Measurements from ENCODE around the gene ABCC1.

DNA sequence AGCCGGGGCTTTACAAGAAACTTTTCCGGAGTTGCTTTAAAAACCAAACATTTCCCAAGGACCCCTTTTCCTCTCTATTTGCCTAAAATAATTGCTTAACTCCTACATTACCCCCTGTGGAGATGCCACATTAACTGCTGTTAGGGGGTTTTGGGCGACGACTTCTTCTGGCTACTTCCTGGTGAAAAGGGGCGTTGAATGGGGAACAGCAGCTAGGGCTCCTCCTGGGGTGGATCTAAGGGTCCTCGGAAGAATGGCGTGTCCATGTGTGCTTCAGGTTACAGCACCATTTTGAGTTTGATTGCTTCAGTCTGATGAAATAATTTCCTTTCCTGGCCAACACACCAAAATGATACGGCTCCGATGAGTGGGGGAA lies 22.0 kb downstream of the ABCC1 start:
- TF ChIP-seq, protein P1, sequence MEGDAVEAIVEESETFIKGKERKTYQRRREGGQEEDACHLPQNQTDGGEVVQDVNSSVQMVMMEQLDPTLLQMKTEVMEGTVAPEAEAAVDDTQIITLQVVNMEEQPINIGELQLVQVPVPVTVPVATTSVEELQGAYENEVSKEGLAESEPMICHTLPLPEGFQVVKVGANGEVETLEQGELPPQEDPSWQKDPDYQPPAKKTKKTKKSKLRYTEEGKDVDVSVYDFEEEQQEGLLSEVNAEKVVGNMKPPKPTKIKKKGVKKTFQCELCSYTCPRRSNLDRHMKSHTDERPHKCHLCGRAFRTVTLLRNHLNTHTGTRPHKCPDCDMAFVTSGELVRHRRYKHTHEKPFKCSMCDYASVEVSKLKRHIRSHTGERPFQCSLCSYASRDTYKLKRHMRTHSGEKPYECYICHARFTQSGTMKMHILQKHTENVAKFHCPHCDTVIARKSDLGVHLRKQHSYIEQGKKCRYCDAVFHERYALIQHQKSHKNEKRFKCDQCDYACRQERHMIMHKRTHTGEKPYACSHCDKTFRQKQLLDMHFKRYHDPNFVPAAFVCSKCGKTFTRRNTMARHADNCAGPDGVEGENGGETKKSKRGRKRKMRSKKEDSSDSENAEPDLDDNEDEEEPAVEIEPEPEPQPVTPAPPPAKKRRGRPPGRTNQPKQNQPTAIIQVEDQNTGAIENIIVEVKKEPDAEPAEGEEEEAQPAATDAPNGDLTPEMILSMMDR (IDR thresholded peaks at IDR 0.05), result no peak
- no peak for TF ChIP-seq POLR2A (IDR thresholded peaks at IDR 0.05)
